HG02973 (cell line): Measurements from ENCODE around the gene SCN4B.

Experiments
- ATAC-seq: cut with Tn5 transposase; IDR thresholded peaks from one replicate; pipeline ENCODE4 v1.9.1; 2021; ENCODE audit warnings: moderate library complexity; ENCODE audit not compliant: unreplicated experiment

Gene SCN4B

GRCh38 chr11:118174006-118174567, 21.5 kb upstream of the SCN4B start:
- ATAC-seq: no peak

- no peak for ATAC-seq
Measured at GRCh38 chr11:118172356-118172755, 19.7 kb upstream of the SCN4B start.

- ATAC-seq: no peak
Measured at GRCh38 chr11:118171269-118172062, 18.8 kb upstream of the SCN4B start.

- ATAC-seq: no peak
Measured at GRCh38 chr11:118170882-118171268, 18.3 kb upstream of the SCN4B start.

- no peak for ATAC-seq
Measured at GRCh38 chr11:118170231-118170630, 17.6 kb upstream of the SCN4B start.

GRCh38 chr11:118169300-118170140, 16.9 kb upstream of the SCN4B start:
- ATAC-seq: no peak

GRCh38 chr11:118168751-118169150, 16.1 kb upstream of the SCN4B start:
- no peak for ATAC-seq

- no peak for ATAC-seq
Measured at GRCh38 chr11:118168316-118168715, 15.7 kb upstream of the SCN4B start.

- ATAC-seq: no peak
Measured at GRCh38 chr11:118167906-118168305, 15.3 kb upstream of the SCN4B start.

GRCh38 chr11:118167253-118167652, 14.6 kb upstream of the SCN4B start:
- no peak for ATAC-seq

GRCh38 chr11:118166641-118167040, 14.0 kb upstream of the SCN4B start:
- ATAC-seq: no peak

GRCh38 chr11:118164885-118165284, 12.3 kb upstream of the SCN4B start:
- no peak for ATAC-seq

GRCh38 chr11:118163494-118163893, 10.9 kb upstream of the SCN4B start:
- no peak for ATAC-seq

- ATAC-seq: no peak
Measured at GRCh38 chr11:118162846-118163245, 10.2 kb upstream of the SCN4B start.

GRCh38 chr11:118161786-118162185, 9.2 kb upstream of the SCN4B start:
- ATAC-seq: no peak

- ATAC-seq: no peak
Measured at GRCh38 chr11:118157186-118157895, 4.7 kb upstream of the SCN4B start.

- no peak for ATAC-seq
Measured at GRCh38 chr11:118156531-118157185, 4.0 kb upstream of the SCN4B start.

GRCh38 chr11:118155776-118156530, 3.3 kb upstream of the SCN4B start:
- ATAC-seq: no peak

- ATAC-seq: no peak
Measured at GRCh38 chr11:118154641-118155040, 2.0 kb upstream of the SCN4B start.

- no peak for ATAC-seq
Measured at GRCh38 chr11:118153976-118154375, 1.4 kb upstream of the SCN4B start.
